Stimulated activated CD8-positive, alpha-beta memory T cell treated with anti-CD3 and anti-CD28 coated beads, Interleukin-2, amount 100 ng/mL, for 48 hours (primary cell): ENCODE results near the gene COLEC12.

Experiments used
- DNase-seq, 2 donors: peaks; one replicate each; pipeline ENCODE4 v3.0.0-alpha.2; 2020; ENCODE audit warnings: low read depth in 2 of 2

The COLEC12 gene

GRCh38 chr18:506264-506663 is 5.8 kb upstream of the COLEC12 start:
- DNase-seq, result no peak

GRCh38 chr18:505483-506122 is 5.1 kb upstream of the COLEC12 start:
- no peak for DNase-seq

GRCh38 chr18:501406-501714 is 859 bp upstream of the COLEC12 start:
- DNase-seq, result no peak

GRCh38 chr18:499776-500631 is 497 bp downstream of the COLEC12 start:
- DNase-seq, result no peak

GRCh38 chr18:498931-499775 is 1.3 kb downstream of the COLEC12 start:
- DNase-seq, result no peak

GRCh38 chr18:497688-498087 is 2.8 kb downstream of the COLEC12 start:
- DNase-seq, result no peak

GRCh38 chr18:495452-495851 is 5.0 kb downstream of the COLEC12 start:
- DNase-seq, result no peak

GRCh38 chr18:495017-495416 is 5.5 kb downstream of the COLEC12 start:
- DNase-seq, result no peak

- no peak for DNase-seq
Measured at GRCh38 chr18:493986-494983, 6.2 kb downstream of the COLEC12 start.

- no peak for DNase-seq
Measured at GRCh38 chr18:492451-492850, 8.1 kb downstream of the COLEC12 start.

- no peak for DNase-seq
Measured at GRCh38 chr18:490624-491023, 9.9 kb downstream of the COLEC12 start.

- DNase-seq, result no peak
Measured at GRCh38 chr18:490024-490366, 10.5 kb downstream of the COLEC12 start.

GRCh38 chr18:489244-490023 is 11.1 kb downstream of the COLEC12 start:
- DNase-seq, result no peak

GRCh38 chr18:486929-487740 is 13.4 kb downstream of the COLEC12 start:
- DNase-seq, result no peak

- no peak for DNase-seq
Measured at GRCh38 chr18:484749-485464, 15.6 kb downstream of the COLEC12 start.

GRCh38 chr18:478681-479080 is 21.8 kb downstream of the COLEC12 start:
- no peak for DNase-seq

- no peak for DNase-seq
Measured at GRCh38 chr18:477565-477964, 22.9 kb downstream of the COLEC12 start.

- no peak for DNase-seq
Measured at GRCh38 chr18:476251-476664, 24.2 kb downstream of the COLEC12 start.
